Neural progenitor cell (in vitro differentiated cells): Measurements from ENCODE around the gene PLD5. TPM values are rescaled to one million over a fixed set of nuclear protein-coding genes. Genes with fewer than 3 reads are reported as not detected.

Source experiments
- DNase-seq: peaks from one replicate; pipeline ENCODE4 v3.0.0-alpha.2; 2016; ENCODE audit warnings: low spot score
- H2AFZ ChIP-seq: fragments of 200-600 bp; sonication (generic); replicated peaks from 2 replicates; pipeline ENCODE4 v1.6.1; 2016; ENCODE audit warnings: antibody characterized with exemption
- H3F3A ChIP-seq: fragments of 200-600 bp; sonication (generic); 2 replicates; pipeline ENCODE4 v1.6.1; 2016; ENCODE audit warnings: antibody characterized with exemption, low read depth
- H3K27ac ChIP-seq: fragments of 200-600 bp; sonication (generic); 2 replicates; pipeline ENCODE4 v1.5.1; 2016; ENCODE audit warnings: mild to moderate bottlenecking
- H3K27me3 ChIP-seq: fragments of 200-600 bp; sonication (generic); 2 replicates; pipeline ENCODE4 v1.6.1; 2016; ENCODE audit warnings: mild to moderate bottlenecking, moderate library complexity
- H3K36me3 ChIP-seq: fragments of 200-600 bp; sonication (generic); 2 replicates; pipeline ENCODE4 v1.5.1; 2016
- H3K4me1 ChIP-seq: fragments of 200-600 bp; sonication (generic); 2 replicates; pipeline ENCODE4 v1.6.1; 2016; ENCODE audit warnings: mixed run types
- H3K4me2 ChIP-seq: fragments of 200-600 bp; sonication (generic); 2 replicates; pipeline ENCODE4 v1.6.1; 2016
- H3K4me3 ChIP-seq: fragments of 200-600 bp; sonication (generic); 2 replicates; pipeline ENCODE4 v1.5.1; 2016
- H3K79me2 ChIP-seq: fragments of 200-600 bp; sonication (generic); 2 replicates; pipeline ENCODE4 v1.6.1; 2016; ENCODE audit warnings: low read depth
- H3K9ac ChIP-seq: fragments of 200-600 bp; sonication (generic); 2 replicates; pipeline ENCODE4 v1.6.1; 2016
- H3K9me3 ChIP-seq: fragments of 200-600 bp; sonication (generic); 2 replicates; pipeline ENCODE4 v1.5.1; 2016; ENCODE audit warnings: low read depth
- H4K20me1 ChIP-seq: fragments of 200-600 bp; sonication (generic); 2 replicates; pipeline ENCODE4 v1.6.1; 2016; ENCODE audit warnings: low read depth
- H3K27ac Mint-ChIP-seq: 3 replicates; pipeline ENCODE4 v1.8.0; 2021; ENCODE audit warnings: mixed read lengths
- H3K27me3 Mint-ChIP-seq: 2 replicates; pipeline ENCODE4 v1.8.0; 2022; ENCODE audit warnings: low read depth, mild to moderate bottlenecking, inconsistent platforms, moderate library complexity, mixed read lengths; ENCODE audit not compliant: insufficient read depth
- H3K36me3 Mint-ChIP-seq: 3 replicates; pipeline ENCODE4 v1.8.0; 2021; ENCODE audit warnings: mixed read lengths
- H3K4me1 Mint-ChIP-seq: 3 replicates; pipeline ENCODE4 v1.8.0; 2021; ENCODE audit warnings: mixed read lengths
- H3K4me3 Mint-ChIP-seq: 3 replicates; pipeline ENCODE4 v1.8.0; 2021; ENCODE audit warnings: mild to moderate bottlenecking, moderate library complexity, mixed read lengths
- H3K9me3 Mint-ChIP-seq: 3 replicates; pipeline ENCODE4 v1.8.0; 2020; ENCODE audit warnings: mixed read lengths
- EZH2 ChIP-seq: fragments of 200-600 bp; sonication (generic); IDR thresholded peaks from 2 replicates; pipeline ENCODE4 v1.6.1; 2017; ENCODE audit warnings: antibody characterized with exemption, mild to moderate bottlenecking, moderate library complexity
- EZH2phosphoT487 ChIP-seq: fragments of 200-600 bp; sonication (generic); IDR thresholded peaks from 2 replicates; pipeline ENCODE4 v1.6.1; 2017; ENCODE audit warnings: antibody characterized with exemption
- total RNA-seq: library from RNA; depleted of rRNA; stranded (reverse); fragments of >200 nt; gene quantifications from 2 replicates; pipeline ENCODE4 v1.2.3, GENCODE V29; 2015; ENCODE audit warnings: low replicate concordance
- TF ChIP-seq, protein P1 (sequence below): fragments of 200-600 bp; sonication (generic); IDR thresholded peaks from 2 replicates; pipeline ENCODE4 v1.5.1; 2017; ENCODE audit warnings: antibody characterized with exemption, mild to moderate bottlenecking

PLD5 gene
- total RNA-seq, 1 donor from 2014 or later = 1.8 TPM

DNA sequence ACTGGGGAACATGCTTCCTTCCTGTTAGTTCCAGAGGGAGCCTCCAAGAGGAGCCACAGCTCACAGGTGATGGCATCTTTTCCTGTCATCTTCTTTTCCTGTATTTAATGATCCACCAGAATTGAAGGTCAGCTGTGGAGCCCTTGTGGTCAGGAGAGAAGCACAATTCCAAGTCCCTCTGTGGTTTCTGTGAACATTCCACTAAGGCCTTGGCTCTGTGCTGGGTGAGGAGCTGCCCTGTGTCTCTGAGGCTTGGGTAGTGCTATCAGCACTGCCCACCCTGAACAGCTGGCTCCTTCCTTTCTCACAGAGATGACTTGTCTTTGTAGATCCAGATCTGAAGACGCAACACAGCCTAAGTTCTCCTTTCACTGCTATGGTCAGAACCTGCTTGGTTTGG is 383.7 kb downstream of the PLD5 start:
- Histone ChIP-seq H3K79me2 (no peaks in the 10 kb centered on the region), H3K4me2 (no peak overlapping the region), H3F3A (no peaks in the 10 kb centered on the region), H3K27ac (no peak overlapping the region), H3K27me3 (no peaks in the 10 kb centered on the region), H3K9me3 (no peaks in the 10 kb centered on the region), H3K4me1 (no peaks in the 10 kb centered on the region), H2AFZ (no peak overlapping the region), H4K20me1 (no peaks in the 10 kb centered on the region), H3K36me3 (no peaks in the 10 kb centered on the region), H3K4me3 (no peak overlapping the region), H3K9ac (no peak overlapping the region)
- no peaks in the 10 kb centered on the region for H3K36me3 Mint-ChIP-seq
- DNase-seq = no peak
- H3K4me1 Mint-ChIP-seq = peaks cover 8% of the 10 kb centered on the region
- H3K27ac Mint-ChIP-seq = no peak overlapping the region
- H3K9me3 Mint-ChIP-seq = peaks cover 4% of the 10 kb centered on the region
- H3K27me3 Mint-ChIP-seq = peaks cover 3% of the 10 kb centered on the region
- no peak for TF ChIP-seq EZH2
- TF ChIP-seq, protein P1, sequence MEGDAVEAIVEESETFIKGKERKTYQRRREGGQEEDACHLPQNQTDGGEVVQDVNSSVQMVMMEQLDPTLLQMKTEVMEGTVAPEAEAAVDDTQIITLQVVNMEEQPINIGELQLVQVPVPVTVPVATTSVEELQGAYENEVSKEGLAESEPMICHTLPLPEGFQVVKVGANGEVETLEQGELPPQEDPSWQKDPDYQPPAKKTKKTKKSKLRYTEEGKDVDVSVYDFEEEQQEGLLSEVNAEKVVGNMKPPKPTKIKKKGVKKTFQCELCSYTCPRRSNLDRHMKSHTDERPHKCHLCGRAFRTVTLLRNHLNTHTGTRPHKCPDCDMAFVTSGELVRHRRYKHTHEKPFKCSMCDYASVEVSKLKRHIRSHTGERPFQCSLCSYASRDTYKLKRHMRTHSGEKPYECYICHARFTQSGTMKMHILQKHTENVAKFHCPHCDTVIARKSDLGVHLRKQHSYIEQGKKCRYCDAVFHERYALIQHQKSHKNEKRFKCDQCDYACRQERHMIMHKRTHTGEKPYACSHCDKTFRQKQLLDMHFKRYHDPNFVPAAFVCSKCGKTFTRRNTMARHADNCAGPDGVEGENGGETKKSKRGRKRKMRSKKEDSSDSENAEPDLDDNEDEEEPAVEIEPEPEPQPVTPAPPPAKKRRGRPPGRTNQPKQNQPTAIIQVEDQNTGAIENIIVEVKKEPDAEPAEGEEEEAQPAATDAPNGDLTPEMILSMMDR = no peak
- TF ChIP-seq EZH2phosphoT487 = no peak
- no peak overlapping the region for H3K4me3 Mint-ChIP-seq

DNA sequence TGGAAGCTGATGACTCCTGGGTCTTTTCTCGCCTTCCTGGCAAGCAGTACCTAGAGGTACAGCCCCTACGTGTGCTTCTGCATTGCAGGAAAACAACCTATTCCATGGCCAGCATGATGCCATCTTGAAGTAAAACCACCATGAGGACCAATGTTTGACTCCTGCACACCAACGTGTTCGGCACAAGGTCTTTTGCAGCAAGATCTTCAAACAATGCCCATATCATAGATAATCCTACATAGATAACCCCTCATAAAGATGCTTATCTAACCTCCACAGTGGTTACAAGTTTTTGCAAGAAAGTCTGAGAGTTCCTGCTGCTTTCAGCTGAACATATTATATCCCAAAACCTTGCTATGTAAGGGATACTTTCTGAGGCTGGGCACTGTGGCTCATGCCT is 384.5 kb downstream of the PLD5 start:
- Mint-ChIP-seq H3K9me3 (peaks cover 4% of the 10 kb centered on the region), H3K27ac (no peak overlapping the region), H3K36me3 (no peaks in the 10 kb centered on the region), H3K27me3 (peaks cover 3% of the 10 kb centered on the region), H3K4me1 (peaks cover 4% of the 10 kb centered on the region), H3K4me3 (no peak overlapping the region)
- Histone ChIP-seq H2AFZ (no peak overlapping the region), H3K79me2 (no peaks in the 10 kb centered on the region), H3K9me3 (no peaks in the 10 kb centered on the region), H3F3A (no peaks in the 10 kb centered on the region), H3K4me3 (no peak overlapping the region), H3K4me2 (no peak overlapping the region), H3K27me3 (no peaks in the 10 kb centered on the region), H4K20me1 (no peaks in the 10 kb centered on the region), H3K9ac (no peak overlapping the region), H3K4me1 (no peaks in the 10 kb centered on the region), H3K27ac (no peak overlapping the region), H3K36me3 (no peaks in the 10 kb centered on the region)
- no peak for TF ChIP-seq EZH2
- DNase-seq = no peak

DNA sequence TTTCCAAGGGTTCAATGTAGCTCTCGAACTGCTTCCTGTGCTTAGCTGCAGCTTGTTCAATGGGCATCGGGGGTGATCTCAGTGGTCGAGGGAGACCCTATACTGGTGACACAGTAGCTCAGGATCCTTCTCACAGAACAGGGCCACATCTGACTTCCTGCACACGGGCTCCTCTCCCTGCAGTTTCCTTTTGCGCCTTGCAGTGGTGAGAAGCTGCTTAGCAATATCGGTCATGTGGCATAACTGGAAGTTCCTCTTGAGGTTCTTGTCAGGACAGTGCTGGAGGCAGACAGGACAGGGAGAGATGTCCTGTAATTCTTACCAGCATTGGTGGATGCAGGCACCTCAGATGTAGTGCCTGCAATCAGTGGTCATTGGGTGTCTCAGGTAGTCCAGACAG is 385.1 kb downstream of the PLD5 start:
- no peak overlapping the region for H3K27ac ChIP-seq
- no peak overlapping the region for H3K4me2 ChIP-seq
- H3K9ac ChIP-seq = no peak overlapping the region
- H3K4me1 Mint-ChIP-seq = peaks cover 4% of the 10 kb centered on the region
- DNase-seq = no peak
- TF ChIP-seq EZH2 = no peak
- no peak for TF ChIP-seq EZH2phosphoT487
- TF ChIP-seq, protein P1 = no peak
- H4K20me1 ChIP-seq = no peaks in the 10 kb centered on the region
- no peaks in the 10 kb centered on the region for H3K36me3 Mint-ChIP-seq
- no peaks in the 10 kb centered on the region for H3F3A ChIP-seq
- H3K27me3 ChIP-seq = no peaks in the 10 kb centered on the region
- H3K9me3 Mint-ChIP-seq = peaks cover 4% of the 10 kb centered on the region
- no peaks in the 10 kb centered on the region for H3K79me2 ChIP-seq
- no peak overlapping the region for H3K4me3 ChIP-seq
- no peak overlapping the region for H3K4me3 Mint-ChIP-seq
- no peaks in the 10 kb centered on the region for H3K9me3 ChIP-seq
- peaks cover 3% of the 10 kb centered on the region for H3K27me3 Mint-ChIP-seq
- H2AFZ ChIP-seq = no peak overlapping the region
- H3K4me1 ChIP-seq = no peaks in the 10 kb centered on the region
- peak overlapping the region; percentile 43 for H3K27ac Mint-ChIP-seq
- no peaks in the 10 kb centered on the region for H3K36me3 ChIP-seq

DNA sequence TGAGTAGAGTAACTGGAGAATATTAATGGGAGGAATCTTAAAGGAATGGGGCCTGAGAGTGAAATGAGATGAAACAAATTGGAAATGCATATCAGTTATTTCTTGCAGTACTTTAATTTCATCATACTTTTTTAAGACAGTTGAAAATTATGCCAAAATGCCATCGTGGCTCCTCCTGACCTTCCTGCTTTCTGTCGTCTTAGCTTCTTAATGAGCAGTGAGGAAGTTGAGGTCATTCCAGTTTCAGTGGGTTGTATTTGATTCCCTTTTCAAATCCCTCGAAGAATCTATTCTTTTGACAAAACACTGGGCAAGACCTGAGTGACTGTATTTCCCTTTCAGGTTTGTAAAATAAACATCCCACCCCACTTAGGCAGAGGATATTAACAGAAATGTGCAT is 390.7 kb downstream of the PLD5 start:
- no peaks in the 10 kb centered on the region for H3K36me3 ChIP-seq
- Mint-ChIP-seq H3K4me1 (peaks cover 7% of the 10 kb centered on the region), H3K36me3 (no peaks in the 10 kb centered on the region)

More for the DNA sequence above, 390.7 kb downstream of the PLD5 start:
- Histone ChIP-seq H4K20me1 (no peaks in the 10 kb centered on the region), H3K4me2 (no peak overlapping the region), H3K27ac (no peak overlapping the region), H3K9ac (no peak overlapping the region), H3F3A (no peaks in the 10 kb centered on the region), H3K4me1 (no peaks in the 10 kb centered on the region), H3K79me2 (no peaks in the 10 kb centered on the region), H3K27me3 (no peaks in the 10 kb centered on the region), H2AFZ (no peak overlapping the region), H3K4me3 (no peak overlapping the region), H3K9me3 (no peaks in the 10 kb centered on the region)
- TF ChIP-seq EZH2phosphoT487 (no peak), EZH2 (no peak)
- TF ChIP-seq, protein P1 = no peak
- H3K27me3 Mint-ChIP-seq = peaks cover 3% of the 10 kb centered on the region
- H3K9me3 Mint-ChIP-seq = peaks cover 10% of the 10 kb centered on the region
- no peak overlapping the region for H3K27ac Mint-ChIP-seq
- no peak overlapping the region for H3K4me3 Mint-ChIP-seq
- no peak for DNase-seq
